ENCODE results near the gene GPR17. TPM values are rescaled to one million over a fixed set of nuclear protein-coding genes. Genes with fewer than 3 reads are reported as not detected.

Gene GPR17
- total and polyA plus RNA-seq, 2 donors (not counting 1 experiment from before 2014, with no cell fraction given): 0.06 TPM; not detected in 1

- intact Hi-C loops (cut with micrococcal nuclease): no loop called here
- no peaks in the 10 kb centered on the region for H3K79me2 ChIP-seq (ENCODE audit: control insufficient read depth, insufficient read depth, low read length)
- H3K9ac ChIP-seq (ENCODE audit: low read length): no peak overlapping the region
- peaks cover 5 to 25% of the 10 kb centered on the region in 2 donors for H3K4me1 ChIP-seq (ENCODE audit: control insufficient read depth in 2 of 2, insufficient read depth in 2 of 2, low read length in 2 of 2)
- no peak overlapping the region for H3K27ac ChIP-seq (ENCODE audit: low read length in 2 of 2)
- 83% methylated on average over 16 of the region's 17 CpGs for WGBS (ENCODE audit: insufficient coverage)
- Mint-ChIP-seq H3K4me1 (peaks cover 35% of the 10 kb centered on the region), H3K27me3 (no peaks in the 10 kb centered on the region), H3K27ac (no peak overlapping the region), H3K4me3 (peak overlapping the region; percentile 7), H3K9me3 (ENCODE audit: insufficient read depth) (peaks cover 3% of the 10 kb centered on the region)
- peaks cover 4 to 20% (median 7%) of the 10 kb centered on the region in 3 donors for H3K9me3 ChIP-seq (ENCODE audit: control extremely low read depth in 1 of 3, control insufficient read depth in 2 of 3, insufficient read depth in 1 of 3, low read length in 2 of 3)
- no peaks in the 10 kb centered on the region for H4K20me1 ChIP-seq (ENCODE audit: control insufficient read depth, insufficient read depth, low read length, poor library complexity, severe bottlenecking)
- ChIA-PET POLR2A (no interaction called here), CTCF (interaction anchor here (1.4 to 5.8 kb wide), 3 partner anchors 16 to 43 kb away, joined by 9 to 31 read pairs (median 16); no protein-coding TSS in a partner anchor)
- no peaks in the 10 kb centered on the region for H3K27me3 ChIP-seq (replicated peaks in 1 of 4; ENCODE audit: control extremely low read depth in 1 of 4, control insufficient read depth in 3 of 4, insufficient read depth in 4 of 4, low read length in 3 of 4)
- no peak overlapping the region for H3K4me3 ChIP-seq (ENCODE audit: control extremely low read depth in 1 of 5, extremely low read depth in 1 of 5, insufficient read depth in 1 of 5, low read depth in 2 of 5, low read length in 4 of 5)
- no peak for TF ChIP-seq CTCF (IDR thresholded peaks at IDR 0.05)
- TF ChIP-seq EZH2 (IDR thresholded peaks at IDR 0.05; ENCODE audit: borderline replicate concordance, insufficient read depth, low read depth, low read length, poor library complexity, severe bottlenecking): no peak
- H3K4me2 ChIP-seq (replicated peaks; ENCODE audit: low read depth, low read length, poor library complexity, severe bottlenecking): no peak overlapping the region
- DNase-seq (no peak), ATAC-seq (ENCODE audit: low read depth) (no peak)
- no peak overlapping the region for H2AFZ ChIP-seq (ENCODE audit: insufficient read depth, low read depth, low read length, poor library complexity, severe bottlenecking)
- no peaks in the 10 kb centered on the region for H3K36me3 ChIP-seq (replicated peaks in 1 of 2; ENCODE audit: control extremely low read depth in 1 of 2, control insufficient read depth in 1 of 2, extremely low read depth in 1 of 2, insufficient read depth in 2 of 2, low read length in 1 of 2)
Measured at GRCh38 chr2:127606625-127607398, 39.1 kb upstream of the GPR17 start.

DNA sequence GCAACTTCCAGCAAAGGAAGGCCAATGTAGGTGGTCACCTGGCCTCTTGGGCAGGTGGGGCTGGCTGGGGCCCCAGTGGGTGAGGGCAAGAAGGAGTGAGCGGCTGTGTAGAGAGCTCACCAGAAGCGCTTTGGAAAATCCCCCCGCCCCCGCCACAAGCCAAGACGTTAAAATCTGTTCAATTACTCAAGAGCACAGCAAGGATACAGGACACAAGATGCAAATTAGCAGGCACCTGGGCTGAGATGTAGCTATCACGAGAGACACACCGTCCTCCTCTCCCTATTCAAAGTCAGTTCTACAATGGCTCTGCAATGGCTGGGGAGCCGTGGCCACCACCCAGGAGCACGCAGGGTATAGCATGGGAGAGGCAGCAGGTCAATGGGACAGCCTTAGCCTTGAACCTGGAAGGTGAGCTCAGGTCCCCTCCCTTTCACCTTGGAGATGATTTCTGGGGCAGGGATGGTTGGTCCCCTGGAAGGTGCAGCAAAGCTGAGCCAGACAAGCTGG lies 38.5 kb upstream of the GPR17 start:
- TF ChIP-seq EZH2 (IDR thresholded peaks at IDR 0.05; ENCODE audit: borderline replicate concordance, insufficient read depth, low read depth, low read length, poor library complexity, severe bottlenecking) (no peak), CTCF (IDR thresholded peaks at IDR 0.05) (no peak)
- Histone ChIP-seq H3K27me3 (replicated peaks in 1 of 4; ENCODE audit: control extremely low read depth in 1 of 4, control insufficient read depth in 3 of 4, insufficient read depth in 4 of 4, low read length in 3 of 4) (no peaks in the 10 kb centered on the region), H3K9me3 (ENCODE audit: control extremely low read depth in 1 of 3, control insufficient read depth in 2 of 3, insufficient read depth in 1 of 3, low read length in 2 of 3) (peaks cover 3 to 23% (median 5%) of the 10 kb centered on the region in 3 donors), H3K27ac (ENCODE audit: low read length in 2 of 2) (no peak overlapping the region), H3K9ac (ENCODE audit: low read length) (no peak overlapping the region), H3K4me1 (ENCODE audit: control insufficient read depth in 2 of 2, insufficient read depth in 2 of 2, low read length in 2 of 2) (peaks cover 5 to 25% of the 10 kb centered on the region in 2 donors), H3K4me3 (ENCODE audit: control extremely low read depth in 1 of 5, extremely low read depth in 1 of 5, insufficient read depth in 1 of 5, low read depth in 2 of 5, low read length in 4 of 5) (no peak overlapping the region), H2AFZ (ENCODE audit: insufficient read depth, low read depth, low read length, poor library complexity, severe bottlenecking) (no peak overlapping the region), H4K20me1 (ENCODE audit: control insufficient read depth, insufficient read depth, low read length, poor library complexity, severe bottlenecking) (no peaks in the 10 kb centered on the region), H3K36me3 (replicated peaks in 1 of 2; ENCODE audit: control extremely low read depth in 1 of 2, control insufficient read depth in 1 of 2, extremely low read depth in 1 of 2, insufficient read depth in 2 of 2, low read length in 1 of 2) (no peaks in the 10 kb centered on the region), H3K4me2 (replicated peaks; ENCODE audit: low read depth, low read length, poor library complexity, severe bottlenecking) (no peak overlapping the region), H3K79me2 (ENCODE audit: control insufficient read depth, insufficient read depth, low read length) (no peaks in the 10 kb centered on the region)
- Mint-ChIP-seq H3K4me3 (no peak overlapping the region), H3K27ac (no peak overlapping the region), H3K4me1 (peaks cover 35% of the 10 kb centered on the region), H3K9me3 (ENCODE audit: insufficient read depth) (peaks cover 3% of the 10 kb centered on the region), H3K27me3 (no peaks in the 10 kb centered on the region)
- WGBS (ENCODE audit: insufficient coverage): 86% methylated on average over 6 of the region's 9 CpGs
- DNase-seq: no peak
- ChIA-PET CTCF (interaction anchor here (1.4 to 5.8 kb wide), 2 partner anchors 16 to 43 kb away, joined by 9 to 31 read pairs; no protein-coding TSS in a partner anchor), POLR2A (interaction anchor here (1.1 kb wide), 1 partner anchor 11 kb away, joined by 8 read pairs; no protein-coding TSS in a partner anchor)
- intact Hi-C loops (cut with micrococcal nuclease): no loop called here
- ATAC-seq (ENCODE audit: low read depth): no peak

All from B cell (primary cell).